ENCODE measurements around the gene ALDH1B1.

ALDH1B1 gene

GRCh38 chr9:38355517-38356120 lies 36.9 kb upstream of the ALDH1B1 start:
- Histone ChIP-seq H3K4me2 (ENCODE audit: insufficient read depth, low read length, poor library complexity, severe bottlenecking) (no peak overlapping the region), H4K91ac (ENCODE audit: low read depth, low read length, poor library complexity) (no peak overlapping the region), H3K36me3 (replicated peaks in 1 of 2; ENCODE audit: control insufficient read depth in 2 of 2, insufficient read depth in 2 of 2, low read length in 2 of 2) (no peaks in the 10 kb centered on the region), H3K27ac (replicated peaks; ENCODE audit: low read length) (no peak overlapping the region), H2AK5ac (ENCODE audit: low read depth, low read length) (no peak overlapping the region), H2BK120ac (ENCODE audit: low read depth, low read length) (no peak overlapping the region), H3K23ac (ENCODE audit: low read depth, low read length, poor library complexity) (no peak overlapping the region), H3K4ac (ENCODE audit: low read length) (no peak overlapping the region), H2BK12ac (ENCODE audit: low read length) (no peak overlapping the region), H3K79me1 (ENCODE audit: low read depth, low read length) (no peaks in the 10 kb centered on the region), H3K14ac (ENCODE audit: low read length) (no peak overlapping the region), H3K27me3 (ENCODE audit: control insufficient read depth in 3 of 3, insufficient read depth in 3 of 3, low read depth in 1 of 3, low read length in 3 of 3) (peaks cover 0 to 24% (median 0%) of the 10 kb centered on the region in 3 experiments), H3K4me3 (ENCODE audit: low read length in 2 of 2) (no peak overlapping the region), H2BK5ac (ENCODE audit: low read length) (no peak overlapping the region), H3K4me1 (ENCODE audit: control insufficient read depth in 2 of 2, insufficient read depth in 1 of 2, low read depth in 1 of 2, low read length in 2 of 2) (peaks cover 0 to 3% of the 10 kb centered on the region in 2 donors), H2AFZ (ENCODE audit: low read length) (no peak overlapping the region), H2BK15ac (ENCODE audit: low read length) (no peak overlapping the region), H3K9ac (ENCODE audit: low read depth, low read length, poor library complexity) (no peak overlapping the region), H3K9me3 (replicated peaks in 1 of 2; ENCODE audit: control insufficient read depth in 2 of 2, insufficient read depth in 1 of 2, low read depth in 1 of 2, low read length in 2 of 2) (no peaks in the 10 kb centered on the region), H4K8ac (ENCODE audit: low read depth, low read length) (no peak overlapping the region), H3K18ac (ENCODE audit: low read length) (no peak overlapping the region)
- no CpG with 5 or more reads among the region's 3 CpGs for WGBS, 2 donors (ENCODE audit: extremely low coverage in 2 of 2, insufficient read length in 2 of 2, insufficient replicate concordance in 1 of 2)
- DNase-seq (ENCODE audit: low spot score): no peak

- Histone ChIP-seq H4K8ac (ENCODE audit: low read depth, low read length) (no peak overlapping the region), H3K14ac (ENCODE audit: low read length) (no peak overlapping the region), H4K91ac (ENCODE audit: low read depth, low read length, poor library complexity) (no peak overlapping the region), H3K4me1 (ENCODE audit: control insufficient read depth in 2 of 2, insufficient read depth in 1 of 2, low read depth in 1 of 2, low read length in 2 of 2) (peaks cover 9 to 11% of the 10 kb centered on the region in 2 donors), H3K4me2 (ENCODE audit: insufficient read depth, low read length, poor library complexity, severe bottlenecking) (no peak overlapping the region), H3K4me3 (ENCODE audit: low read length in 2 of 2) (no peak overlapping the region), H2BK120ac (ENCODE audit: low read depth, low read length) (no peak overlapping the region), H3K27ac (replicated peaks; ENCODE audit: low read length) (no peak overlapping the region), H3K18ac (ENCODE audit: low read length) (no peak overlapping the region), H3K9ac (ENCODE audit: low read depth, low read length, poor library complexity) (no peak overlapping the region), H2AK5ac (ENCODE audit: low read depth, low read length) (no peak overlapping the region), H2AFZ (ENCODE audit: low read length) (no peak overlapping the region), H3K4ac (ENCODE audit: low read length) (no peak overlapping the region), H2BK5ac (ENCODE audit: low read length) (no peak overlapping the region), H3K9me3 (replicated peaks in 1 of 2; ENCODE audit: control insufficient read depth in 2 of 2, insufficient read depth in 1 of 2, low read depth in 1 of 2, low read length in 2 of 2) (no peaks in the 10 kb centered on the region), H3K27me3 (ENCODE audit: control insufficient read depth in 3 of 3, insufficient read depth in 3 of 3, low read depth in 1 of 3, low read length in 3 of 3) (peaks cover 0 to 24% (median 0%) of the 10 kb centered on the region in 3 experiments), H3K23ac (ENCODE audit: low read depth, low read length, poor library complexity) (no peak overlapping the region), H3K79me1 (ENCODE audit: low read depth, low read length) (no peaks in the 10 kb centered on the region), H2BK12ac (ENCODE audit: low read length) (no peak overlapping the region), H2BK15ac (ENCODE audit: low read length) (no peak overlapping the region), H3K36me3 (replicated peaks in 1 of 2; ENCODE audit: control insufficient read depth in 2 of 2, insufficient read depth in 2 of 2, low read length in 2 of 2) (no peaks in the 10 kb centered on the region)
- DNase-seq (ENCODE audit: low spot score): no peak
- no CpG with 5 or more reads among the region's 5 CpGs for WGBS, 2 donors (ENCODE audit: extremely low coverage in 2 of 2, insufficient read length in 2 of 2, insufficient replicate concordance in 1 of 2)
Measured at GRCh38 chr9:38356851-38357250, 35.7 kb upstream of the ALDH1B1 start.

- Histone ChIP-seq H3K14ac (ENCODE audit: low read length) (no peak overlapping the region), H3K23ac (ENCODE audit: low read depth, low read length, poor library complexity) (no peak overlapping the region), H3K4me1 (ENCODE audit: control insufficient read depth in 2 of 2, insufficient read depth in 1 of 2, low read depth in 1 of 2, low read length in 2 of 2) (peaks cover 12 to 14% of the 10 kb centered on the region in 2 donors), H3K9me3 (replicated peaks in 1 of 2; ENCODE audit: control insufficient read depth in 2 of 2, insufficient read depth in 1 of 2, low read depth in 1 of 2, low read length in 2 of 2) (no peaks in the 10 kb centered on the region), H3K36me3 (replicated peaks in 1 of 2; ENCODE audit: control insufficient read depth in 2 of 2, insufficient read depth in 2 of 2, low read length in 2 of 2) (no peaks in the 10 kb centered on the region), H3K27me3 (ENCODE audit: control insufficient read depth in 3 of 3, insufficient read depth in 3 of 3, low read depth in 1 of 3, low read length in 3 of 3) (peaks cover 0 to 24% (median 0%) of the 10 kb centered on the region in 3 experiments), H3K4me2 (ENCODE audit: insufficient read depth, low read length, poor library complexity, severe bottlenecking) (no peak overlapping the region), H2AK5ac (ENCODE audit: low read depth, low read length) (no peak overlapping the region), H2AFZ (ENCODE audit: low read length) (no peak overlapping the region), H3K79me1 (ENCODE audit: low read depth, low read length) (no peaks in the 10 kb centered on the region), H3K18ac (ENCODE audit: low read length) (peak overlapping the region; percentile 15), H4K8ac (ENCODE audit: low read depth, low read length) (no peak overlapping the region), H3K4ac (ENCODE audit: low read length) (no peak overlapping the region), H2BK15ac (ENCODE audit: low read length) (no peak overlapping the region), H3K9ac (ENCODE audit: low read depth, low read length, poor library complexity) (no peak overlapping the region), H2BK12ac (ENCODE audit: low read length) (no peak overlapping the region), H2BK120ac (ENCODE audit: low read depth, low read length) (no peak overlapping the region), H3K4me3 (ENCODE audit: low read length in 2 of 2) (no peak overlapping the region), H3K27ac (replicated peaks; ENCODE audit: low read length) (no peak overlapping the region), H4K91ac (ENCODE audit: low read depth, low read length, poor library complexity) (no peak overlapping the region), H2BK5ac (ENCODE audit: low read length) (no peak overlapping the region)
- no peak for DNase-seq (ENCODE audit: low spot score)
- WGBS, 2 donors (ENCODE audit: extremely low coverage in 2 of 2, insufficient read length in 2 of 2, insufficient replicate concordance in 1 of 2): no CpG with 5 or more reads among the region's 5 CpGs
Measured at GRCh38 chr9:38357350-38358114, 35.0 kb upstream of the ALDH1B1 start.
